Fibroblast of peridontal ligament (primary cell): Measurements from ENCODE around the gene ACOT4.
"Not testable (repeated sequence)": the region's sequence is repeated elsewhere in the genome, so short reads cannot be mapped to it uniquely, and the experiment has no call there.

Experiments used
- DNase-seq: peaks from one replicate; pipeline ENCODE4 v3.0.0-alpha.2; 2010; ENCODE audit errors: extremely low read depth

The ACOT4 gene, protein sequence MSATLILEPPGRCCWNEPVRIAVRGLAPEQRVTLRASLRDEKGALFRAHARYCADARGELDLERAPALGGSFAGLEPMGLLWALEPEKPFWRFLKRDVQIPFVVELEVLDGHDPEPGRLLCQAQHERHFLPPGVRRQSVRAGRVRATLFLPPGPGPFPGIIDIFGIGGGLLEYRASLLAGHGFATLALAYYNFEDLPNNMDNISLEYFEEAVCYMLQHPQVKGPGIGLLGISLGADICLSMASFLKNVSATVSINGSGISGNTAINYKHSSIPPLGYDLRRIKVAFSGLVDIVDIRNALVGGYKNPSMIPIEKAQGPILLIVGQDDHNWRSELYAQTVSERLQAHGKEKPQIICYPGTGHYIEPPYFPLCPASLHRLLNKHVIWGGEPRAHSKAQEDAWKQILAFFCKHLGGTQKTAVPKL

DNA sequence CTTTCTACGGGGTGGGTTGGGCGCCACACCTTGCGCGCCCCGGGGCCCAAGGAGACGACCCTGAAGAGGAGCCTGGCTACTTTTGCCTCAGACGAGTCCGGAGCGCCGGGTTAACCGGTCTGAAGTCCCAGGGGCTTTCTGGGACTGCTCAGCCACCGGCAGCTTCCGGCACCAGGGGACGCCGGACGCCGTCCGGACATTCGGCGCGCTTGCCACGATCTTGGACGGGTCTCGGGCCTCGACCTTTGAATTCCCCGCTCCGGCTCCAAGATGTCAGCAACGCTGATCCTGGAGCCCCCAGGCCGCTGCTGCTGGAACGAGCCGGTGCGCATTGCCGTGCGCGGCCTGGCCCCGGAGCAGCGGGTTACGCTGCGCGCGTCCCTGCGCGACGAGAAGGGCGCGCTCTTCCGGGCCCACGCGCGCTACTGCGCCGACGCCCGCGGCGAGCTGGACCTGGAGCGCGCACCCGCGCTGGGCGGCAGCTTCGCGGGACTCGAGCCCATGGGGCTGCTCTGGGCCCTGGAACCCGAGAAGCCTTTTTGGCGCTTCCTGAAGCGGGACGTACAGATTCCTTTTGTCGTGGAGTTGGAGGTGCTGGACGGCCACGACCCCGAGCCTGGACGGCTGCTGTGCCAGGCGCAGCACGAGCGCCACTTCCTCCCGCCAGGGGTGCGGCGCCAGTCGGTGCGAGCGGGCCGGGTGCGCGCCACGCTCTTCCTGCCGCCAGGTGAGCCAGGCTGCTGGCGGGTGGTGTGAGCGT is at the start of gene ACOT4:
ACOT4 (plus strand) TSS at position 184 of the 760 bp plus-strand sequence; CDS start at position 271, 87 bp downstream.
- peak; percentile 24 for DNase-seq

DNA sequence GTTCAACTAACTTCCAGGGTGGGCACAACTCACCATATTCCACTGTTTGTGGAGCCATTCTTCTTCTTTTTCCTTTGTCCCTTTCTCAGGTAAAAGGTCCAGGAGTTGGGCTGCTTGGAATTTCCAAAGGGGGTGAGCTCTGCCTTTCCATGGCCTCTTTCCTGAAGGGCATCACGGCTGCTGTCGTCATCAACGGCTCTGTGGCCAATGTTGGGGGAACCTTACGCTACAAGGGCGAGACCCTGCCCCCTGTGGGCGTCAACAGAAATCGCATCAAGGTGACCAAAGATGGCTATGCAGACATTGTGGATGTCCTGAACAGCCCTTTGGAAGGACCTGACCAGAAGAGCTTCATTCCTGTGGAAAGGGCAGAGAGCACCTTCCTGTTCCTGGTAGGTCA is 48.7 kb upstream of the ACOT4 start:
- not testable (repeated sequence) for DNase-seq

DNA sequence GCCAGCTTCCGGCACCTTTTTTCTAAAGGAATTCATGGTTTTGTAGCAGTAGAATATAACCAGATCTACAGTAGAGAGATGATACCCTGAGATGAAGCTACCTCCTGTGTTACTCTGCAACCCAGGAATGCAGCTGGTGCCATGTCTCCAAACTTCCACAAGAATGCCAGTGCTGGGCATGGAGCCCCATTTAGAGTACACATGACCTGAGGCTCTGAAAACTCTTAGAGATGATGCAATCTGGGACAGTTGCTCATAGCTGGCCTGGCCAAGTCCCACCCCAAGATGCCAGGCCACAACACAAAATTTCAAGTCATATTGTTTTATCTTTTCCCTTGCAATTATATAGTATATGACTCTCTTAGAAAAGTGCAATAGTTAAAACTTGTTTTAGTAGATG is 46.3 kb upstream of the ACOT4 start:
- not testable (repeated sequence) for DNase-seq

DNA sequence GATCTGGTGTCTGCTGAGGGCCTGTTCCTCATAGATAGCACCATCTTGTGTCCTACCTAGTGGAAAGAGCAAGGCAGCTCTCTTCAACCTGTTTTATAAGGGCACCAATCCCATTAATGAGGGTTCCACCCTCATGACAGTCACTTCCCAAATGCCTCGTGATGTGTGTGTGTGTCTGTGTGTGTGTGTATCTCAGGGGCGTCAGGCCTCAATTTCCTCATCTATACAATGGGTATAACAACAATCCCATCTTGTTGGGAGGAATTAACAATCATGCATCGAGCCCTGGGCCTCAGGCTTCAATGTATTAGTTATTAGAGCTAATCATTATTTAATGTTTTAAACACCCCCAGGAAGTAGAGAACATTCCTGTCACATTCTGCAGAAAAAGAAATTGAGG is 42.6 kb upstream of the ACOT4 start:
- DNase-seq: not testable (repeated sequence)

DNA sequence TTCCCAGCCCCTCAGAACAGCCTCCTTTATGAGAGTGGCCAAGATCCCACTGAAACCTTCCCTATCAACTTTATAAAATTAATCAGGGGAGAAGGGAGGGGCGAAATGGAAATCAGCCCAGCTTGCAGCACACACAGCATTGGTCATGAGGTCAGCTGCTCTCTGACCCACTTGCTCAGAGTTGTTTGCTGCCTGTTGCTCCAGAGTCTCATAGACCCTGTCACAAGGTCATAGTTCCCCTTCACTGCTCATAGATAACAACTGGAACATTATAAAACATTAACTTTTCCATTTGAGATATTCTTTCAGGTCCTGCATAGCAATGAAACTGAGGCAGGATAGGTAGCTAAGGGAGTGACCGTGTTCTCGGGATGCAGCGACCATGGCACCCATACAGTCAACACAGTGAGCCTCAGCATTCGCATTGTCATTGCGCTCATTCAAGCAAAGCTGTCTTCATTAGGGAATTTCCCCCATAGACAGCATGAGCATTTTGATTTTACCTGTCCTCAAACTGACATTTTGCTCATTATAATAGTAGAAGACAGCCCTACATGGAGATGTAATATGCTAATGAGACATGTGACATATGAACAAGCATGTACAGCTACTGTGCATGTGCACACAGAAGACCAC is 41.7 kb upstream of the ACOT4 start:
- DNase-seq: not testable (repeated sequence)

- no peak for DNase-seq
These were observed 37.8 kb upstream of the ACOT4 start for GRCh38 chr14:73553845-73554244.

- not testable (repeated sequence) for DNase-seq
These were observed 34.5 kb upstream of the ACOT4 start for GRCh38 chr14:73557201-73557600.

- not testable (repeated sequence) for DNase-seq
These were observed 33.4 kb upstream of the ACOT4 start for GRCh38 chr14:73558238-73558637.

- DNase-seq: not testable (repeated sequence)
These were observed 29.4 kb upstream of the ACOT4 start for GRCh38 chr14:73562256-73562655.

DNA sequence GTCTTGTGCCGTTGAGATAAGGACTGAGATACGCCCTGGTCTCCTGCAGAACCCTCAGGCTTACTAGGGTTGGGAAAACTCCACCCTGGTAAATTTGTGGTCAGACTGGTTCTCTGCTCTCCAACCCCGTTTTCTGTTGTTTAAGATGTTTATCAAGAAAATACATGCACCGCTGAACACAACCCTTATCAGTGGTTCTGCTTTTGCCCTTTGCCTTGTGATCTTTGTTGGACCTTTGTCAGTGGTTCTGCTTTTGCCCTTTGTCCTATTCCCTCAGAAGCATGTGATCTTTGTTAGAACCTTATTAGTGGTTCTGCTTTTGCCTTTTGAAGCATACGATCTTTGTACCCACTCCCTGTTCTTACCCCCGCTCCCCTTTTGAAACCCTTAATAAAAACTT is 29.0 kb upstream of the ACOT4 start:
- not testable (repeated sequence) for DNase-seq

- not testable (repeated sequence) for DNase-seq
These were observed 25.2 kb upstream of the ACOT4 start for GRCh38 chr14:73566431-73566830.

GRCh38 chr14:73566935-73567334 is 24.7 kb upstream of the ACOT4 start:
- DNase-seq: not testable (repeated sequence)

GRCh38 chr14:73567358-73567757 is 24.3 kb upstream of the ACOT4 start:
- no peak for DNase-seq

GRCh38 chr14:73567951-73568885 is 23.5 kb upstream of the ACOT4 start:
- peak; percentile 54 for DNase-seq

DNA sequence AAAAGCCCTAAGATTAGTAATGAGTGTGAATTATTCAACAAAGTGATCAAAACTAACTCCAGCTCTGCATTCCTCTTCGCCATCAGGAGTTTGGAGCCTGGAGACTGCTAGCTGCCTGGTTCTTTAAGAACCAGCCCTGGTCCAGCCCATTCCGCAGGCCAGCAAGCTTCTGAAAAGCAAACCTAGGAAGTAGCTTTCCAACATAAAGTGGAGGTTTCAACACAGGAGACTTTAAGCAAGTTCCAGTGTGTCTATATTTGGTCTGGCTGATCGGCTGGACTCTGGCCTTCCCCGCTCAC is 22.8 kb upstream of the ACOT4 start:
- DNase-seq: not testable (repeated sequence)

GRCh38 chr14:73569185-73569958 is 22.3 kb upstream of the ACOT4 start, which contains the start of gene ACOT2:
Gene ACOT2, plus strand, starts transcription at chr14:73569213. Its CDS starts 28 bp downstream, at chr14:73569241.
- peak; percentile 95 for DNase-seq

- DNase-seq: peak; percentile 12
These were observed 20.8 kb upstream of the ACOT4 start for GRCh38 chr14:73570913-73571312.

DNA sequence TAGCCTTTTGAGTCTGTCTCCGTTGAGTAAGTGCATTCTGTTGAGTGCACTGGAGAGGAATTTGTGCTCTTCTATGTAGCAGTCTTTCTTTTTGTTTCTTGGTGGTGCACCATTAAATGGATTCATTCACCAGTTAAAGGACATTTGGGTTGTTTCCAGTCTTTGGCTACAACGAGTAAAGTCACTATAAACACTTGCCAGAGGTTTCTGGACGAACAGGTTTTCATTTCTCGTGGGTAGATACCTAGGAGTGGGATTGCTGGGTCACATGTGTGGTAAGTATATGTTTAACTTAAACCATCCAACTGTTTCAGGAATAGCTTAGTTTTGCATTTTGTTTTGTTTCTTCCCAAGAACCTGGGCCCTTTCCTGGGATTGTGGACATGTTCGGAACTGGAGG is 18.6 kb upstream of the ACOT4 start:
- DNase-seq: not testable (repeated sequence)

DNA sequence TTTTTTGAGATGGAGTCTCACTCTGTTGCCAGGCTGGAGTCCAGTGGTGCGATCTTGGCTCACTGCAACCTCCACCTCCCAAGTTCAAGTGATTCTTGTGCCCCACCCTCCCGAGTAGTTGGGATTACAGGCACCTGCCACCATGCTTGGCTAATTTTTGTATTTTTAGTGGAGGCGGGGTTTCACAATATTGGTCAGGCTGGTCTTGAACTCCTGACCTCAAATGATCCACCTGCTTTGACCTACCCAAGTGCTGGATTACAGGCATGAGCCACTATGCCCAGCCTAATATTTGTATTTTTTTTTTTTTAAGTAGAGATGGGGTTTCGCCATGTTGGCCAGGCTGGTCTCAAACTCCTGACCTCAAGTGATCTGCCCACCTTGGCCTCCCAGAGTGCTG is 17.9 kb upstream of the ACOT4 start:
- not testable (repeated sequence) for DNase-seq

GRCh38 chr14:73574251-73574650 is 17.4 kb upstream of the ACOT4 start:
- DNase-seq: not testable (repeated sequence)
